Choroid plexus epithelial cell (primary cell): ENCODE measurements around the gene SLC16A1.
A peak's percentile ranks its signal among the peaks of the same experiment; 100 is the strongest.

Experiments
- DNase-seq: peaks from one replicate; pipeline ENCODE4 v3.0.0-alpha.2; 2010; ENCODE audit warnings: low read depth
- H3K4me3 ChIP-seq: 2 replicates; pipeline ENCODE4 v1.5.1; 2011; ENCODE audit warnings: low read depth, mild to moderate bottlenecking, control low read depth, low read length, moderate library complexity
- TF ChIP-seq, protein P1 (sequence below): conservative IDR thresholded peaks from 2 replicates; pipeline ENCODE4 v1.5.1; 2011; ENCODE audit warnings: low read depth, mild to moderate bottlenecking, control low read depth, inconsistent platforms, low read length, moderate library complexity

Gene SLC16A1

DNA sequence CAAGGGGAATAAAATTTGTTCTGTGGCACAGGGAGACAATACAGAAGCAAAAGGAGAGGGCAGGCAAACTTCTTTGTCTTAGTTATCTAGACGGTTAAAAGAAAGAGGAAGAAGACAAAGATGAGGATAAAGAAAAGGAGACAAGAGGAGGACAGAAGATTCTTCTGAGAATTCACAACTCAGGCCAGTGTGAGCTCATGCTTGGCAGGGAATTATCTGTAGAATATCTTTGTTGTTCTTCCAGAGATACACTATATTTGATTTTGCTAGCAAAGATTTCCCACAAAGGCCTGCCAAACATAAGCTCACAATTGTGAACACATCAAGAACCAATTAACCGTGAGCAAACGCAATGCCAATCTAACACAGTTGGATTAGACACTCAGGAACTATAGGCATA is 21.4 kb downstream of the SLC16A1 start:
- TF ChIP-seq, protein P1, sequence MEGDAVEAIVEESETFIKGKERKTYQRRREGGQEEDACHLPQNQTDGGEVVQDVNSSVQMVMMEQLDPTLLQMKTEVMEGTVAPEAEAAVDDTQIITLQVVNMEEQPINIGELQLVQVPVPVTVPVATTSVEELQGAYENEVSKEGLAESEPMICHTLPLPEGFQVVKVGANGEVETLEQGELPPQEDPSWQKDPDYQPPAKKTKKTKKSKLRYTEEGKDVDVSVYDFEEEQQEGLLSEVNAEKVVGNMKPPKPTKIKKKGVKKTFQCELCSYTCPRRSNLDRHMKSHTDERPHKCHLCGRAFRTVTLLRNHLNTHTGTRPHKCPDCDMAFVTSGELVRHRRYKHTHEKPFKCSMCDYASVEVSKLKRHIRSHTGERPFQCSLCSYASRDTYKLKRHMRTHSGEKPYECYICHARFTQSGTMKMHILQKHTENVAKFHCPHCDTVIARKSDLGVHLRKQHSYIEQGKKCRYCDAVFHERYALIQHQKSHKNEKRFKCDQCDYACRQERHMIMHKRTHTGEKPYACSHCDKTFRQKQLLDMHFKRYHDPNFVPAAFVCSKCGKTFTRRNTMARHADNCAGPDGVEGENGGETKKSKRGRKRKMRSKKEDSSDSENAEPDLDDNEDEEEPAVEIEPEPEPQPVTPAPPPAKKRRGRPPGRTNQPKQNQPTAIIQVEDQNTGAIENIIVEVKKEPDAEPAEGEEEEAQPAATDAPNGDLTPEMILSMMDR, result no peak
- H3K4me3 ChIP-seq, result no peak overlapping the region
- peak; percentile 52 for DNase-seq

GRCh38 chr1:112933820-112934571 is 22.0 kb downstream of the SLC16A1 start:
- TF ChIP-seq, protein P1, result no peak
- no peak for DNase-seq
- H3K4me3 ChIP-seq, result no peak overlapping the region

- no peak overlapping the region for H3K4me3 ChIP-seq
- TF ChIP-seq, protein P1, result no peak
- no peak for DNase-seq
Measured at GRCh38 chr1:112929979-112930378, 26.0 kb downstream of the SLC16A1 start.

GRCh38 chr1:112927462-112927990 is 28.5 kb downstream of the SLC16A1 start:
- no peak for DNase-seq
- TF ChIP-seq, protein P1, result no peak
- H3K4me3 ChIP-seq, result no peak overlapping the region

- DNase-seq, result no peak
- TF ChIP-seq, protein P1, result no peak
- no peak overlapping the region for H3K4me3 ChIP-seq
Measured at GRCh38 chr1:112926858-112927257, 29.1 kb downstream of the SLC16A1 start.

- no peak overlapping the region for H3K4me3 ChIP-seq
- DNase-seq, result no peak
- TF ChIP-seq, protein P1, result peak; percentile 42
Measured at GRCh38 chr1:112925015-112925414, 31.0 kb downstream of the SLC16A1 start.

DNA sequence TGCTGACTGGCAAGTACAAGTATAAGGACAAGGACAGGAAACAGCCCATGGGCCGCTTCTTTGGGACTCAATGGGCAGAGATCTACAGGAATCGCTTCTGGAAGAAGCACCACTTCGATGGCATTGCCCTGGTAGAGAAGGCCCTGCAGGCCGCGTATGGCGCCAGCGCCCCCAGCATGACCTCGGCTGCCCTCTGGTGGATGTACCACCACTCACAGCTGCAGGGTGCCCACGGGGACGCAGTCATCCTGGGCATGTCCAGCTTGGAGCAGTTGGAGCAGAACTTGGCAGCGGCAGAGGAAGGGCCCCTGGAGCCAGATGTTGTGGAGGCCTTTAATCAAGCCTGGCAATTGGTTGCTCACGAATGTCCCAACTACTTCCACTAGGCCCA is 32.0 kb downstream of the SLC16A1 start:
- DNase-seq, result no peak
- TF ChIP-seq, protein P1, result no peak
- no peak overlapping the region for H3K4me3 ChIP-seq
